SK-N-SH (cell line): ENCODE measurements around the gene IFNGR1. TPM values are rescaled to one million over a fixed set of nuclear protein-coding genes. Genes with fewer than 3 reads are reported as not detected.

ENCODE experiments used
- CTCF ChIA-PET: fragments of 300-600, 350-600 bp; formaldehyde crosslinking; extraction: SDS; loops from one replicate; lab custom pipeline; 2021; lab: Yijun Ruan, JAX
- POLR2A ChIA-PET: fragments of 350-600 bp; sonication (Branson Sonifier 250); formaldehyde crosslinking; extraction: SDS; loops from one replicate; lab custom pipeline; 2020; ENCODE audit warnings: antibody characterized with exemption, inconsistent platforms; lab: Yijun Ruan, JAX
- DNase-seq: peaks from one replicate; pipeline ENCODE4 v3.0.0; 2012
- H2AFZ ChIP-seq: fragments of 200-600 bp; sonication (generic); 2 replicates; pipeline ENCODE4 v1.8.1; 2016; ENCODE audit warnings: antibody characterized with exemption, mild to moderate bottlenecking, low read depth
- H3F3A ChIP-seq: fragments of 200-600 bp; sonication (generic); replicated peaks from 2 replicates; pipeline ENCODE3; 2016; ENCODE audit warnings: antibody characterized with exemption, mild to moderate bottlenecking; ENCODE audit not compliant: insufficient read depth
- H3K27ac ChIP-seq, 2 experiments: fragments of 200-500 bp in 1 of 2; fragments of 200-600 bp in 1 of 2; sonication (Bioruptor generic) in 1 of 2; sonication (generic), shearing (Covaris generic) in 1 of 2; 2 replicates each; pipeline versions ENCODE4 v1.5.1 to v1.6.1; 2014 to 2016; ENCODE audit warnings: low read depth in 2 of 2, inconsistent platforms in 1 of 2, low read length in 1 of 2, mild to moderate bottlenecking in 1 of 2, mixed read lengths in 1 of 2
- H3K27me3 ChIP-seq: fragments of 200-600 bp; sonication (generic), shearing (Covaris generic); 2 replicates; pipeline ENCODE4 v1.6.1; 2016; ENCODE audit warnings: mixed run types; ENCODE audit not compliant: insufficient read depth
- H3K36me3 ChIP-seq, 2 experiments: fragments of 200-500 bp in 1 of 2; fragments of 200-600 bp in 1 of 2; sonication (Bioruptor generic) in 1 of 2; sonication (generic) in 1 of 2; replicated peaks in 1 of 2; 2 replicates each; pipeline versions ENCODE3 to v1.5.1; 2014 to 2016; ENCODE audit warnings: low read length in 1 of 2, mild to moderate bottlenecking in 1 of 2; ENCODE audit not compliant: insufficient read depth in 2 of 2, control insufficient read depth in 1 of 2
- H3K4me1 ChIP-seq, 2 experiments: fragments of 200-500 bp in 1 of 2; fragments of 200-600 bp in 1 of 2; sonication (Bioruptor generic) in 1 of 2; sonication (generic), shearing (Covaris generic) in 1 of 2; 2 replicates each; pipeline versions ENCODE4 v1.5.1 to v1.6.1; 2014 to 2016; ENCODE audit warnings: low read depth in 1 of 2, low read length in 1 of 2, mixed run types in 1 of 2; ENCODE audit not compliant: insufficient read depth in 2 of 2, control insufficient read depth in 1 of 2
- H3K4me2 ChIP-seq: fragments of 200-600 bp; sonication (generic), shearing (Covaris generic); 2 replicates; pipeline ENCODE4 v1.6.1; 2017; ENCODE audit warnings: mixed run types
- H3K4me3 ChIP-seq, 2 experiments: fragments of 200-500 bp in 1 of 2; fragments of 200-600 bp in 1 of 2; sonication (Bioruptor generic) in 1 of 2; sonication (generic), shearing (Covaris generic) in 1 of 2; 2 replicates each; pipeline versions ENCODE4 v1.5.1 to v1.8.1; 2014 to 2016; ENCODE audit warnings: low read depth in 2 of 2, inconsistent platforms in 1 of 2, low read length in 1 of 2, mild to moderate bottlenecking in 1 of 2, mixed read lengths in 1 of 2, moderate library complexity in 1 of 2
- H3K79me2 ChIP-seq: fragments of 200-600 bp; sonication (generic); 2 replicates; pipeline ENCODE4 v1.8.1; 2017; ENCODE audit warnings: mild to moderate bottlenecking; ENCODE audit not compliant: insufficient read depth
- H3K9ac ChIP-seq: fragments of 200-600 bp; sonication (generic); 2 replicates; pipeline ENCODE4 v1.6.1; 2017; ENCODE audit warnings: mixed run types
- H3K9me2 ChIP-seq: fragments of 200-600 bp; sonication (generic); 2 replicates; pipeline ENCODE4 v1.6.1; 2017; ENCODE audit warnings: mixed run types
- H3K9me3 ChIP-seq: fragments of 200-600 bp; sonication (generic); 2 replicates; pipeline ENCODE4 v1.6.1; 2017; ENCODE audit warnings: mixed run types, mild to moderate bottlenecking, moderate library complexity
- H4K20me1 ChIP-seq: fragments of 200-600 bp; sonication (generic); 2 replicates; pipeline ENCODE4 v1.6.1; 2017; ENCODE audit warnings: mild to moderate bottlenecking, mixed run types; ENCODE audit not compliant: insufficient read depth
- FOSL2 ChIP-seq: IDR thresholded peaks from 2 replicates; pipeline ENCODE4 v1.4.0; 2012; ENCODE audit warnings: low read depth, mild to moderate bottlenecking, moderate library complexity, borderline replicate concordance
- FOXJ3 ChIP-seq: sonication (generic); formaldehyde crosslinking; IDR thresholded peaks from 2 replicates; pipeline ENCODE4 v1.5.1; 2020; ENCODE audit warnings: mild to moderate bottlenecking, missing genetic modification reagents
- MAX ChIP-seq: IDR thresholded peaks from 2 replicates; pipeline ENCODE4 v1.4.0; 2012; ENCODE audit warnings: low read depth
- NFIC ChIP-seq: IDR thresholded peaks from 2 replicates; pipeline ENCODE4 v1.4.0; 2012; ENCODE audit warnings: borderline replicate concordance
- RCOR1 ChIP-seq: fragments of 150-350 bp; IDR thresholded peaks from 2 replicates; pipeline ENCODE4 v1.6.1; 2017; ENCODE audit warnings: antibody characterized with exemption, low read length
- REST ChIP-seq: IDR thresholded peaks from 2 replicates; pipeline ENCODE4 v1.6.1; 2012; ENCODE audit warnings: mild to moderate bottlenecking, low read depth, low read length, moderate library complexity
- RFX5 ChIP-seq: IDR thresholded peaks from 2 replicates; pipeline ENCODE4 v1.6.1; 2012; ENCODE audit warnings: mild to moderate bottlenecking, improper control_type of control experiment, low read length
- RXRA ChIP-seq: IDR thresholded peaks from 2 replicates; pipeline ENCODE4 v1.4.0; 2012; ENCODE audit warnings: low read depth, mild to moderate bottlenecking, borderline replicate concordance
- TAF1 ChIP-seq: IDR thresholded peaks from 2 replicates; pipeline ENCODE4 v1.6.1; 2012; ENCODE audit warnings: low read depth, mild to moderate bottlenecking, low read length, moderate library complexity, borderline replicate concordance
- TCF12 ChIP-seq: IDR thresholded peaks from 2 replicates; pipeline ENCODE4 v1.4.0; 2012
- TEAD4 ChIP-seq: IDR thresholded peaks from 2 replicates; pipeline ENCODE4 v1.4.0; 2012; ENCODE audit warnings: mild to moderate bottlenecking, borderline replicate concordance; ENCODE audit not compliant: insufficient read depth
- YY1 ChIP-seq: IDR thresholded peaks from 2 replicates; pipeline ENCODE4 v1.4.0; 2012; ENCODE audit warnings: low read depth, mild to moderate bottlenecking
- ZBTB33 ChIP-seq: IDR thresholded peaks from 2 replicates; pipeline ENCODE4 v1.4.0; 2012; ENCODE audit warnings: low read depth, borderline replicate concordance
- WGBS: methylation state at CpG from one replicate; pipeline ENCODE4 v1.1.6; 2017; ENCODE audit warnings: low lambda C conversion rate; 5-methylcytosine and 5-hydroxymethylcytosine counted together
- polyA plus RNA-seq, 3 experiments: library from polyadenylated mRNA; depleted of rRNA; stranded (reverse); fragments of >200 nt; gene quantifications; 2 replicates each; pipeline ENCODE4 v1.2.3, GENCODE V29; 2012
- TF ChIP-seq, protein P1 (sequence below): fragments of 150-350 bp; IDR thresholded peaks from 2 replicates; pipeline ENCODE4 v1.6.1; 2016; ENCODE audit warnings: mild to moderate bottlenecking, low read depth, low read length
- TF ChIP-seq, protein P2 (sequence below): fragments of 150-350 bp; IDR thresholded peaks from 2 replicates; pipeline ENCODE4 v1.6.1; 2017; ENCODE audit warnings: antibody characterized with exemption, low read length, low read depth, borderline replicate concordance

The IFNGR1 gene
- polyA plus RNA-seq, 1 of the 3 experiments (the other 2 are of a cell fraction), result 11.5 TPM

DNA sequence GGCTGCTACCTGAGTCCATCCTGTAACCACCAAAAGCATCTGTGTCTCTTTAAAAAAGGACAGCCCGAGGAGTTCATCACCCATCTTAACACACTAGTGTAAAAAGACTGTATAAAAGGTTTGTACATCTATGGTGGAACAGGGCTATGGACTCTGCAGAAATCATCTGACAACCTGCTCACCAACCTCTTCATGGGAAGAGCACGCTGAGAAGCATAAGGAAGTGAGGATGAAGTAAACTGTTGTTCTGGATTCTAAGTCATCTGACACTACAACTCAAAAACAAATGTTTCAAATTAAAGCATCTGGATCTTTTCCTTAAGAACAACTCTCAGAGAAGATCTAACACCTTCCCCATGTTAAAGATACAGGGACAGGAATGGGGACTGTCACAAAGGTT lies 5.4 kb downstream of the IFNGR1 start:
- Histone ChIP-seq H3K36me3 (peaks cover 0 to 3% of the 10 kb centered on the region in 2 experiments), H3K4me3 (no peak overlapping the region), H3K4me2 (no peak overlapping the region), H3K27me3 (no peaks in the 10 kb centered on the region), H3K9ac (no peak overlapping the region), H3K79me2 (peaks cover 82% of the 10 kb centered on the region), H3K9me3 (no peaks in the 10 kb centered on the region), H3K9me2 (no peaks in the 10 kb centered on the region), H3K4me1 (peaks cover 0 to 19% of the 10 kb centered on the region in 2 experiments; a peak in 2 of 4 replicates), H4K20me1 (peaks cover 13% of the 10 kb centered on the region), H3F3A (no peaks in the 10 kb centered on the region), H2AFZ (no peak overlapping the region), H3K27ac (no peak overlapping the region)
- TF ChIP-seq, protein P1, sequence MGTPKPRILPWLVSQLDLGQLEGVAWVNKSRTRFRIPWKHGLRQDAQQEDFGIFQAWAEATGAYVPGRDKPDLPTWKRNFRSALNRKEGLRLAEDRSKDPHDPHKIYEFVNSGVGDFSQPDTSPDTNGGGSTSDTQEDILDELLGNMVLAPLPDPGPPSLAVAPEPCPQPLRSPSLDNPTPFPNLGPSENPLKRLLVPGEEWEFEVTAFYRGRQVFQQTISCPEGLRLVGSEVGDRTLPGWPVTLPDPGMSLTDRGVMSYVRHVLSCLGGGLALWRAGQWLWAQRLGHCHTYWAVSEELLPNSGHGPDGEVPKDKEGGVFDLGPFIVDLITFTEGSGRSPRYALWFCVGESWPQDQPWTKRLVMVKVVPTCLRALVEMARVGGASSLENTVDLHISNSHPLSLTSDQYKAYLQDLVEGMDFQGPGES, result no peak
- no peak for TF ChIP-seq FOXJ3 (CRISPR knock-in tag)
- TF ChIP-seq YY1, result no peak
- TF ChIP-seq, protein P2, sequence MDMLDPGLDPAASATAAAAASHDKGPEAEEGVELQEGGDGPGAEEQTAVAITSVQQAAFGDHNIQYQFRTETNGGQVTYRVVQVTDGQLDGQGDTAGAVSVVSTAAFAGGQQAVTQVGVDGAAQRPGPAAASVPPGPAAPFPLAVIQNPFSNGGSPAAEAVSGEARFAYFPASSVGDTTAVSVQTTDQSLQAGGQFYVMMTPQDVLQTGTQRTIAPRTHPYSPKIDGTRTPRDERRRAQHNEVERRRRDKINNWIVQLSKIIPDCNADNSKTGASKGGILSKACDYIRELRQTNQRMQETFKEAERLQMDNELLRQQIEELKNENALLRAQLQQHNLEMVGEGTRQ, result no peak
- no peak for TF ChIP-seq RXRA
- no peak for TF ChIP-seq MAX
- TF ChIP-seq NFIC, result no peak
- no peak for TF ChIP-seq RCOR1
- no peak for DNase-seq
- ChIA-PET POLR2A (interaction anchor here (0.6 kb wide), 1 partner anchor 25 kb away, joined by 3 read pairs; no protein-coding TSS in a partner anchor), CTCF (interaction anchor here (1.1 kb wide), 1 partner anchor 100 kb away, joined by 4 read pairs; no protein-coding TSS in a partner anchor)
- 79% methylated on average over 2 of the region's 2 CpGs for WGBS

GRCh38 chr6:137213331-137213740 lies 5.8 kb downstream of the IFNGR1 start:
- H3K9ac ChIP-seq, result no peak overlapping the region
- peaks cover 0 to 19% of the 10 kb centered on the region in 2 experiments; a peak in 2 of 4 replicates for H3K4me1 ChIP-seq
- H3F3A ChIP-seq, result no peaks in the 10 kb centered on the region
- no peaks in the 10 kb centered on the region for H3K27me3 ChIP-seq
- peaks cover 13% of the 10 kb centered on the region for H4K20me1 ChIP-seq
- H3K9me2 ChIP-seq, result no peaks in the 10 kb centered on the region
- no peak overlapping the region for H3K27ac ChIP-seq
- H3K79me2 ChIP-seq, result peaks cover 79% of the 10 kb centered on the region
- H3K9me3 ChIP-seq, result no peaks in the 10 kb centered on the region
- 92% methylated on average over 4 of the region's 4 CpGs for WGBS
- no peak for DNase-seq
- peaks cover 0 to 3% of the 10 kb centered on the region in 2 experiments for H3K36me3 ChIP-seq
- no peak overlapping the region for H3K4me2 ChIP-seq
- no peak overlapping the region for H2AFZ ChIP-seq
- CTCF ChIA-PET, result interaction anchor here (1.1 kb wide), 1 partner anchor 101 kb away, joined by 4 read pairs; no protein-coding TSS in a partner anchor
- POLR2A ChIA-PET, result interaction anchor here (0.6 kb wide), 1 partner anchor 24 kb away, joined by 3 read pairs; no protein-coding TSS in a partner anchor
- H3K4me3 ChIP-seq, result no peak overlapping the region
- TF ChIP-seq ZBTB33 (no peak), REST (no peak), TCF12 (no peak), RXRA (no peak), FOXJ3 (CRISPR knock-in tag) (no peak), TAF1 (no peak), TEAD4 (no peak), FOSL2 (no peak), RFX5 (no peak)
- TF ChIP-seq, protein P2, result no peak
- TF ChIP-seq, protein P1, result no peak
